H9 (cell line): ENCODE data around the gene LHX1. TPM values are rescaled to one million over a fixed set of nuclear protein-coding genes. Genes with fewer than 3 reads are reported as not detected.

Experiments
- DNase-seq: peaks from one replicate; pipeline ENCODE4 v3.0.0-alpha.2; 2017
- H2AFZ ChIP-seq: one replicate; pipeline ENCODE4 v1.6.1; 2013; ENCODE audit warnings: mild to moderate bottlenecking, low read length, control low read depth, moderate library complexity
- H2AK5ac ChIP-seq: 2 replicates; pipeline ENCODE4 v1.6.1; 2013; ENCODE audit warnings: low read length, control low read depth, mixed read lengths; ENCODE audit not compliant: insufficient read length
- H2BK120ac ChIP-seq: one replicate; pipeline ENCODE4 v1.6.1; 2013; ENCODE audit warnings: low read depth, mild to moderate bottlenecking, low read length, control low read depth, inconsistent platforms; ENCODE audit not compliant: poor library complexity, severe bottlenecking
- H2BK12ac ChIP-seq: 2 replicates; pipeline ENCODE4 v1.6.1; 2013; ENCODE audit warnings: low read length, control low read depth, mixed read lengths, low read depth; ENCODE audit not compliant: insufficient read length
- H2BK15ac ChIP-seq: 2 replicates; pipeline ENCODE4 v1.6.1; 2013; ENCODE audit warnings: low read depth, low read length, control low read depth
- H2BK20ac ChIP-seq: one replicate; pipeline ENCODE4 v1.6.1; 2013; ENCODE audit warnings: low read depth, mild to moderate bottlenecking, low read length, control low read depth, inconsistent platforms; ENCODE audit not compliant: poor library complexity, severe bottlenecking
- H2BK5ac ChIP-seq: 2 replicates; pipeline ENCODE4 v1.6.1; 2013; ENCODE audit warnings: low read length, control low read depth, mixed read lengths; ENCODE audit not compliant: insufficient read length
- H3K14ac ChIP-seq: 2 replicates; pipeline ENCODE4 v1.6.1; 2013; ENCODE audit warnings: low read length, control low read depth; ENCODE audit not compliant: insufficient read depth
- H3K18ac ChIP-seq: 2 replicates; pipeline ENCODE4 v1.6.1; 2013; ENCODE audit warnings: low read depth, mild to moderate bottlenecking, mixed read lengths, low read length, control low read depth; ENCODE audit not compliant: insufficient read length
- H3K23ac ChIP-seq: 2 replicates; pipeline ENCODE4 v1.6.1; 2013; ENCODE audit warnings: low read length, control low read depth, mixed read lengths, low read depth; ENCODE audit not compliant: insufficient read length
- H3K23me2 ChIP-seq: 2 replicates; pipeline ENCODE4 v1.6.1; 2013; ENCODE audit warnings: low read depth, mild to moderate bottlenecking, mixed read lengths, low read length, control low read depth; ENCODE audit not compliant: insufficient read length, poor library complexity, severe bottlenecking
- H3K27ac ChIP-seq: 2 replicates; pipeline ENCODE4 v1.5.1; 2013; ENCODE audit warnings: low read length, control low read depth, mixed read lengths, low read depth; ENCODE audit not compliant: insufficient read length
- H3K27me3 ChIP-seq: 2 replicates; pipeline ENCODE4 v1.6.1; 2013; ENCODE audit warnings: low read length, control low read depth, inconsistent platforms; ENCODE audit not compliant: insufficient read depth
- H3K4ac ChIP-seq: 2 replicates; pipeline ENCODE4 v1.6.1; 2013; ENCODE audit warnings: low read depth, mild to moderate bottlenecking, control low read depth, inconsistent platforms, low read length, moderate library complexity
- H3K4me1 ChIP-seq: 2 replicates; pipeline ENCODE4 v1.6.1; 2013; ENCODE audit warnings: low read length, control low read depth, inconsistent platforms; ENCODE audit not compliant: insufficient read depth
- H3K4me2 ChIP-seq: 2 replicates; pipeline ENCODE4 v1.6.1; 2013; ENCODE audit warnings: low read length, control low read depth, mixed read lengths; ENCODE audit not compliant: insufficient read length, insufficient read depth
- H3K56ac ChIP-seq: 2 replicates; pipeline ENCODE4 v1.6.1; 2013; ENCODE audit warnings: low read depth, mild to moderate bottlenecking, mixed read lengths, low read length, control low read depth; ENCODE audit not compliant: insufficient read length
- H3K79me1 ChIP-seq: 2 replicates; pipeline ENCODE4 v1.6.1; 2013; ENCODE audit warnings: low read depth, mild to moderate bottlenecking, moderate library complexity, low read length, control low read depth, inconsistent platforms; ENCODE audit not compliant: insufficient read depth, poor library complexity, severe bottlenecking
- H3K79me2 ChIP-seq: 2 replicates; pipeline ENCODE4 v1.6.1; 2013; ENCODE audit warnings: low read length, control low read depth, inconsistent platforms; ENCODE audit not compliant: insufficient read depth
- H3K9ac ChIP-seq: 2 replicates; pipeline ENCODE4 v1.6.1; 2013; ENCODE audit warnings: low read length, control low read depth, mixed read lengths; ENCODE audit not compliant: insufficient read length; ENCODE audit errors: extremely low read depth
- H3K9me3 ChIP-seq: one replicate; pipeline ENCODE4 v1.6.1; 2013; ENCODE audit warnings: low read depth, low read length, inconsistent platforms; ENCODE audit not compliant: control insufficient read depth
- H3T11ph ChIP-seq: one replicate; pipeline ENCODE4 v1.6.1; 2013; ENCODE audit warnings: mild to moderate bottlenecking, low read length, control low read depth, inconsistent platforms
- H4K20me1 ChIP-seq: one replicate; pipeline ENCODE4 v1.6.1; 2013; ENCODE audit not compliant: control insufficient read depth, insufficient read length, insufficient read depth
- H4K5ac ChIP-seq: 2 replicates; pipeline ENCODE4 v1.6.1; 2013; ENCODE audit warnings: low read depth, mild to moderate bottlenecking, mixed read lengths, low read length, control low read depth; ENCODE audit not compliant: insufficient read length
- H4K8ac ChIP-seq: replicated peaks from 2 replicates; pipeline ENCODE4 v1.6.1; 2013; ENCODE audit warnings: low read length, control low read depth, mixed read lengths, low read depth; ENCODE audit not compliant: insufficient read length
- H4K91ac ChIP-seq: 2 replicates; pipeline ENCODE4 v1.6.1; 2013; ENCODE audit warnings: low read depth, mild to moderate bottlenecking, moderate library complexity, mixed read lengths, low read length, control low read depth; ENCODE audit not compliant: insufficient read length
- H3K27ac Mint-ChIP-seq, 3 experiments: 2 replicates in 2 of 3; 3 replicates in 1 of 3; pipeline ENCODE4 v1.8.0; 2020 to 2021; ENCODE audit warnings: mixed read lengths in 3 of 3, mild to moderate bottlenecking in 1 of 3, moderate library complexity in 1 of 3
- H3K27me3 Mint-ChIP-seq: 2 replicates; pipeline ENCODE4 v1.8.0; 2021; ENCODE audit warnings: low read depth, mild to moderate bottlenecking, moderate library complexity, mixed read lengths
- H3K36me3 Mint-ChIP-seq, 3 experiments: 2 replicates in 2 of 3; 3 replicates in 1 of 3; pipeline ENCODE4 v1.8.0; 2020 to 2021; ENCODE audit warnings: low read depth in 3 of 3, mixed read lengths in 3 of 3; ENCODE audit not compliant: insufficient read depth in 1 of 3
- H3K4me1 Mint-ChIP-seq, 2 experiments: 2 replicates each; pipeline ENCODE4 v1.8.0; 2020; ENCODE audit warnings: mixed read lengths in 2 of 2
- H3K4me3 Mint-ChIP-seq, 2 experiments: 2 replicates in 1 of 2; 3 replicates in 1 of 2; pipeline ENCODE4 v1.8.0; 2020 to 2021; ENCODE audit warnings: mild to moderate bottlenecking in 2 of 2, mixed read lengths in 2 of 2, moderate library complexity in 1 of 2
- H3K9me3 Mint-ChIP-seq, 2 experiments: 2 replicates in 1 of 2; 3 replicates in 1 of 2; pipeline ENCODE4 v1.8.0; 2020; ENCODE audit warnings: mild to moderate bottlenecking in 2 of 2, mixed read lengths in 2 of 2, moderate library complexity in 1 of 2
- WGBS: extraction: QIAGEN DNeasy Blood & Tissue Kit; methylation state at CpG from one replicate; pipeline ENCODE4 v1.1.7; 2013; ENCODE audit warnings: missing lambda C conversion rate, low lambda C conversion rate, mixed read lengths; ENCODE audit not compliant: insufficient read length; ENCODE audit errors: extremely low coverage; 5-methylcytosine and 5-hydroxymethylcytosine counted together
- total RNA-seq: library from RNA; stranded (reverse); gene quantifications from 2 replicates; pipeline ENCODE4 v1.2.1, GENCODE V29; 2021
- TF ChIP-seq, protein P1 (sequence below): fragments of 200-600 bp; sonication (generic); conservative IDR thresholded peaks from 3 replicates; pipeline ENCODE4 v1.8.0; 2021; ENCODE audit warnings: antibody characterized with exemption, mild to moderate bottlenecking

The LHX1 gene
- total RNA-seq, 1 experiment from 2014 or later, result 0.22 TPM

DNA sequence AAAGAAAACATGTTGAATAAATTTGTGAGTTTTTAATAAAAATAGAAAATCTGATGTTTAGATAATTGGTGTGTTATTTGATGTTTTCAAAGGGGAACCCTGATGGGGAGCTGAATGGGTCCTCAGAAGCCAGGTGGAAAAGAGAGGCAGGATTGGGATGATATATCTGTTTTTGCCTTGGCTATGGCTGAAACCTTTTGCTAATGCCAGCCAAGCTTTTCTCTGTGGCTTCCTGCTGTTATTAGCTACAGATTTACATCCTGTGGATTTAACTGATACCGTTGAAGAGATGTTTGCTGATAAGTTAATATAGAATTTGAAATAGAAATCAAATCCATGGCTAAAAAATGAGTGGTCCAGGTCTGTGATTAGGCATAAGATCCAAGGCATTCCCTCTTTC, 7.3 kb downstream of the LHX1 start:
- no peak overlapping the region for H3K4me2 ChIP-seq
- H2BK20ac ChIP-seq, result no peak overlapping the region
- H3T11ph ChIP-seq, result no peak overlapping the region
- H3K27me3 ChIP-seq, result peaks cover 80% of the 10 kb centered on the region
- H3K9me3 ChIP-seq, result no peaks in the 10 kb centered on the region
- Mint-ChIP-seq H3K4me1 (peaks cover 36 to 67% of the 10 kb centered on the region in 2 experiments), H3K27ac (no peak overlapping the region), H3K4me3 (no peak overlapping the region), H3K27me3 (peaks cover 95% of the 10 kb centered on the region), H3K9me3 (peaks cover 0 to 5% of the 10 kb centered on the region in 2 experiments; a peak in 1 of 5 replicates), H3K36me3 (peaks cover 0 to 4% (median 0%) of the 10 kb centered on the region in 3 experiments; a peak in 3 of 7 replicates)
- no peak overlapping the region for H4K91ac ChIP-seq
- H3K4me1 ChIP-seq, result no peaks in the 10 kb centered on the region; the same call in 1 of the 2 replicates
- no peak for DNase-seq
- no peak overlapping the region for H3K4ac ChIP-seq
- no peak overlapping the region for H3K14ac ChIP-seq
- H3K56ac ChIP-seq, result no peak overlapping the region
- no peak overlapping the region for H3K18ac ChIP-seq
- H2AK5ac ChIP-seq, result no peak overlapping the region
- peaks cover 9% of the 10 kb centered on the region for H3K23me2 ChIP-seq
- no peak overlapping the region for H2BK5ac ChIP-seq
- no peak overlapping the region for H3K9ac ChIP-seq
- H3K27ac ChIP-seq, result no peak overlapping the region
- WGBS, result no CpG with 5 or more reads among the region's 1 CpG
- H3K23ac ChIP-seq, result no peak overlapping the region
- H2BK120ac ChIP-seq, result no peak overlapping the region
- H2AFZ ChIP-seq, result no peak overlapping the region
- peaks cover under 1% of the 10 kb centered on the region; the same call in 1 of the 2 replicates for H3K79me2 ChIP-seq
- H3K79me1 ChIP-seq, result no peaks in the 10 kb centered on the region
- H4K8ac ChIP-seq, result no peak overlapping the region
- peaks cover 4% of the 10 kb centered on the region for H4K20me1 ChIP-seq
- H2BK15ac ChIP-seq, result no peak overlapping the region
- H2BK12ac ChIP-seq, result no peak overlapping the region
- H4K5ac ChIP-seq, result no peak overlapping the region
- TF ChIP-seq, protein P1, sequence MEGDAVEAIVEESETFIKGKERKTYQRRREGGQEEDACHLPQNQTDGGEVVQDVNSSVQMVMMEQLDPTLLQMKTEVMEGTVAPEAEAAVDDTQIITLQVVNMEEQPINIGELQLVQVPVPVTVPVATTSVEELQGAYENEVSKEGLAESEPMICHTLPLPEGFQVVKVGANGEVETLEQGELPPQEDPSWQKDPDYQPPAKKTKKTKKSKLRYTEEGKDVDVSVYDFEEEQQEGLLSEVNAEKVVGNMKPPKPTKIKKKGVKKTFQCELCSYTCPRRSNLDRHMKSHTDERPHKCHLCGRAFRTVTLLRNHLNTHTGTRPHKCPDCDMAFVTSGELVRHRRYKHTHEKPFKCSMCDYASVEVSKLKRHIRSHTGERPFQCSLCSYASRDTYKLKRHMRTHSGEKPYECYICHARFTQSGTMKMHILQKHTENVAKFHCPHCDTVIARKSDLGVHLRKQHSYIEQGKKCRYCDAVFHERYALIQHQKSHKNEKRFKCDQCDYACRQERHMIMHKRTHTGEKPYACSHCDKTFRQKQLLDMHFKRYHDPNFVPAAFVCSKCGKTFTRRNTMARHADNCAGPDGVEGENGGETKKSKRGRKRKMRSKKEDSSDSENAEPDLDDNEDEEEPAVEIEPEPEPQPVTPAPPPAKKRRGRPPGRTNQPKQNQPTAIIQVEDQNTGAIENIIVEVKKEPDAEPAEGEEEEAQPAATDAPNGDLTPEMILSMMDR, result no peak
